GM12875 (cell line): Measurements from ENCODE around the gene TAF11L2.
"Not testable (repeated sequence)": the region's sequence is repeated elsewhere in the genome, so short reads cannot be mapped to it uniquely, and the experiment has no call there.

Source experiments
- H3K4me3 ChIP-seq: one replicate; pipeline ENCODE4 v1.5.1; 2011; ENCODE audit warnings: low read depth, low read length, control low read depth
- TF ChIP-seq, protein P1 (sequence below): IDR thresholded peaks from 2 replicates; pipeline ENCODE4 v1.5.1; 2011; ENCODE audit warnings: low read depth, mild to moderate bottlenecking, control low read depth, inconsistent platforms, low read length, moderate library complexity, borderline replicate concordance; ENCODE audit not compliant: insufficient read depth

Gene TAF11L2

DNA sequence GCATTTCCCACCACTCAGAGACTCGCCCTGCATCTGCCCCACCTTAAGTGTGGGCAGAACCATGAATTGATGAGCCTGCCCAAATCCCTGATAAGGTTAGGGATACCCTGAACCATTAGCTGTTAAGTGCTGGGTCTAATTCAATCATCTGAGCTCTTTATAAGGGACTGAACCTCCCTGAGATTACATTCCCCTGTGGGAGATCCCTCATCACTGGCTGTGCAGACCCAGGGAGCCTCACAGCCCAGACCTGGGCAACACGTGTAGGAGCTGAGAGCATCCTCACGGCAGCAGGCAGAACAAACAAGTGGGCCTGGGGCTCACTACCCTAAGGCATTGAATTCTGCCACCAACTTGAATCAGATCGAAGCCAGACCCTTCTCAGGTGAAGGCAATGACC is 585 bp upstream of the TAF11L2 start:
- H3K4me3 ChIP-seq, result no peak overlapping the region
- TF ChIP-seq, protein P1, sequence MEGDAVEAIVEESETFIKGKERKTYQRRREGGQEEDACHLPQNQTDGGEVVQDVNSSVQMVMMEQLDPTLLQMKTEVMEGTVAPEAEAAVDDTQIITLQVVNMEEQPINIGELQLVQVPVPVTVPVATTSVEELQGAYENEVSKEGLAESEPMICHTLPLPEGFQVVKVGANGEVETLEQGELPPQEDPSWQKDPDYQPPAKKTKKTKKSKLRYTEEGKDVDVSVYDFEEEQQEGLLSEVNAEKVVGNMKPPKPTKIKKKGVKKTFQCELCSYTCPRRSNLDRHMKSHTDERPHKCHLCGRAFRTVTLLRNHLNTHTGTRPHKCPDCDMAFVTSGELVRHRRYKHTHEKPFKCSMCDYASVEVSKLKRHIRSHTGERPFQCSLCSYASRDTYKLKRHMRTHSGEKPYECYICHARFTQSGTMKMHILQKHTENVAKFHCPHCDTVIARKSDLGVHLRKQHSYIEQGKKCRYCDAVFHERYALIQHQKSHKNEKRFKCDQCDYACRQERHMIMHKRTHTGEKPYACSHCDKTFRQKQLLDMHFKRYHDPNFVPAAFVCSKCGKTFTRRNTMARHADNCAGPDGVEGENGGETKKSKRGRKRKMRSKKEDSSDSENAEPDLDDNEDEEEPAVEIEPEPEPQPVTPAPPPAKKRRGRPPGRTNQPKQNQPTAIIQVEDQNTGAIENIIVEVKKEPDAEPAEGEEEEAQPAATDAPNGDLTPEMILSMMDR, result no peak

DNA sequence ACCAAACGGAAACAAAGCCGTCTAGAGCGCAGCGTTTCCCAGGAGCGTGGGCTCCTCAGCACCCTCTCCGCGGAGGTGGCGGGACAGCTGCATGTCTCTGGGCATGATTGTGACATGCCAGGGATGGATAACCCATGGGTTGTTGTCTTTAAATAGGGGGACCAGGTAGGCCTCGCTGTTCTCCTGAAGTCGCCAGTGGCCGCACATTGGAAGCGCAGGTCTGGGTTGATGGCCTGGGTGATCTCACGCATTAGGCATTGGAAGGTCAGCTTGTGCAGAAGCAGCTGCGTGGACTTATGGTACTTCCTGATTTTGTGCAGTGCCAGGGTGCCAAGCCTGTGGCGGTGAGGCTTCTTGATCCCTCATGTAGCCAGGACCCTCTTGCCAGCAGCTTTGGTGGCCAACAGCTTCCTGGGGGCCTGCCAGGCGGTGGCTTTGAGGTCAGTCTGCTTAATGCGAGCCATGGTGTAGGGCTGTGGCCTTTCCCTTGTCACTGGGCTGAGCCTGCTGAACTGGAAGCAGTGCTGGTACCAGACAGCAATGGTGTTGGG is 13.8 kb downstream of the TAF11L2 start:
- no peak overlapping the region for H3K4me3 ChIP-seq
- TF ChIP-seq, protein P1, result no peak

DNA sequence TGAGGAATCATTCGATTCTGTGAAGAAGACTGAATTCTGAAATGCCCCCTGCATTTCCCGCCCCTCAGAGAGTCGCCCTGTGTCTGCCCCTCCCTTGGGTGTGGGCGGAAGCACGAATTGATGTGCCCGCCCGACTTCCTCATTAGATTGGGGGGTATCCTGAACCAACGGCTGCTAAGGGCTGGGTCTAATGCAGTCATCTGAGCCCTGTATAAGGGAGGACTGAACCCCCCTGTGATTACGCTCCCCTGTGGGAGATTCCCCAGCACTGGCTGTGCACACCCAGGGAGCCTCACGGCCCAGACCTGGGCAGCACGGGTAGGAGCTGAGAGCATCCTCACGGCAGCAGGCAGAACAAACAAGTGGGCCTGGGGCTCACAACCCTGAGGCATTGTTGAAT is 19.5 kb downstream of the TAF11L2 start:
- H3K4me3 ChIP-seq, result not testable (repeated sequence)

DNA sequence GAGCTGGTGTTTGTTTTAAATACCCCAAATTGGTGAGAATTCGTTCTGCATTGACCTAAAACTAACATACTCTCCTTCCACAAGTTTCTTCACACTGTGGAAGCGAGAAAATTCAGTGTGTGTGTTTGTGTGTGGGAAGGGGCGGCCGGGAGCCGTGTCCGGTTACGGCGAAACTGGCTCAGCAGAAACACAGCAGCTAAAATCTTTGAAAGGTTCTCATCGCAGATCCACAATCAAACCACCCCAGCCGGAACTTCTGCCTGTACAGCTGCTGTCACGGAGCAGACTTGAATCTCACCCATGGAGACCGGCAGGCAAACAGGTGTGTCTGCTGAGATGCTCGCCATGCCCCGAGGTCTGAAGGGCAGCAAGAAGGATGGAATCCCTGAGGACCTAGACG is 20.0 kb downstream of the TAF11L2 start, which contains the start of gene TAF11L3:
Gene TAF11L3 (plus strand): TSS at position 301 of the 400 bp plus-strand sequence.
- not testable (repeated sequence) for H3K4me3 ChIP-seq

DNA sequence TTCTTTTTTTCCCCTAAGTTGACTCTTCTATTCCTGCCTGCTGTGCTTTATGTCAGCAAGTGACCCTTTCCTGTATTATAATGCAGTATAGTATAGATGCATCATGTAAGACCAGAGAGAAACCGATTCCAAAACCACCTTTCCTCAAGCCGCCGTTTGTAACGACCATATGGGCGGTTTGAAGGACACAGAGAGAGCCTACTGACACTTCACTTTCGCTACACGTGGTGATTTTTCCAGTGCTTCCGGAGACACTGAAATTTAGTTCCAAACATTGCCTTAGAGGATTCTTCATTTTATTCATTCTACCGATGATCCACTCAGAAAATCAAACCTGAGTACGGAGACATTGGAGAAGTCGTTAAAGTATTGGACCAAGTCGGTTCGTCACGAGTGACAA is 21.5 kb downstream of the TAF11L2 start:
- not testable (repeated sequence) for H3K4me3 ChIP-seq

DNA sequence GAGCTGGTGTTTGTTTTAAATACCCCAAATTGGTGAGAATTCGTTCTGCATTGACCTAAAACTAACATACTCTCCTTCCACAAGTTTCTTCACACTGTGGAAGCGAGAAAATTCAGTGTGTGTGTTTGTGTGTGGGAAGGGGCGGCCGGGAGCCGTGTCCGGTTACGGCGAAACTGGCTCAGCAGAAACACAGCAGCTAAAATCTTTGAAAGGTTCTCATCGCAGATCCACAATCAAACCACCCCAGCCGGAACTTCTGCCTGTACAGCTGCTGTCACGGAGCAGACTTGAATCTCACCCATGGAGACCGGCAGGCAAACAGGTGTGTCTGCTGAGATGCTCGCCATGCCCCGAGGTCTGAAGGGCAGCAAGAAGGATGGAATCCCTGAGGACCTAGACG is 23.5 kb downstream of the TAF11L2 start, which contains the start of gene TAF11L4:
Gene TAF11L4 (plus strand): TSS at position 301 of the 400 bp plus-strand sequence.
- H3K4me3 ChIP-seq, result not testable (repeated sequence)

DNA sequence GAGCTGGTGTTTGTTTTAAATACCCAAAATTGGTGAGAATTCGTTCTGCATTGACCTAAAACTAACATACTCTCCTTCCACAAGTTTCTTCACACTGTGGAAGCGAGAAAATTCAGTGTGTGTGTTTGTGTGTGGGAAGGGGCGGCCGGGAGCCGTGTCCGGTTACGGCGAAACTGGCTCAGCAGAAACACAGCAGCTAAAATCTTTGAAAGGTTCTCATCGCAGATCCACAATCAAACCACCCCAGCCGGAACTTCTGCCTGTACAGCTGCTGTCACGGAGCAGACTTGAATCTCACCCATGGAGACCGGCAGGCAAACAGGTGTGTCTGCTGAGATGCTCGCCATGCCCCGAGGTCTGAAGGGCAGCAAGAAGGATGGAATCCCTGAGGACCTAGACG is 26.9 kb downstream of the TAF11L2 start, which contains the start of gene TAF11L5:
Gene TAF11L5 (plus strand): TSS at position 301 of the 400 bp plus-strand sequence.
- H3K4me3 ChIP-seq, result not testable (repeated sequence)

DNA sequence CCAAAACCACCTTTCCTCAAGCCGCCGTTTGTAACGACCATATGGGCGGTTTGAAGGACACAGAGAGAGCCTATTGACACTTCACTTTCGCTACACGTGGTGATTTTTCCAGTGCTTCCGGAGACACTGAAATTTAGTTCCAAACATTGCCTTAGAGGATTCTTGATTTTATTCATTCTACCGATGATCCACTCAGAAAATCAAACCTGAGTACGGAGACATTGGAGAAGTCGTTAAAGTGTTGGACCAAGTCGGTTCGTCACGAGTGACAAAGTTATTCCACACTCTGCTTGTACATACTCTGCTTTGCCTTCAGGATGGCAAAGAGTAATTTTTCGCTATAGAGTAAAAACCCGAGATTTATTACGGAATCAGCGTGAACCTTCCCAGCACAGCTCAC is 28.5 kb downstream of the TAF11L2 start:
- not testable (repeated sequence) for H3K4me3 ChIP-seq

DNA sequence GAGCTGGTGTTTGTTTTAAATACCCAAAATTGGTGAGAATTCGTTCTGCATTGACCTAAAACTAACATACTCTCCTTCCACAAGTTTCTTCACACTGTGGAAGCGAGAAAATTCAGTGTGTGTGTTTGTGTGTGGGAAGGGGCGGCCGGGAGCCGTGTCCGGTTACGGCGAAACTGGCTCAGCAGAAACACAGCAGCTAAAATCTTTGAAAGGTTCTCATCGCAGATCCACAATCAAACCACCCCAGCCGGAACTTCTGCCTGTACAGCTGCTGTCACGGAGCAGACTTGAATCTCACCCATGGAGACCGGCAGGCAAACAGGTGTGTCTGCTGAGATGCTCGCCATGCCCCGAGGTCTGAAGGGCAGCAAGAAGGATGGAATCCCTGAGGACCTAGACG is 30.3 kb downstream of the TAF11L2 start, which contains the start of gene TAF11L6:
Gene TAF11L6 (plus strand): TSS at position 301 of the 400 bp plus-strand sequence.
- H3K4me3 ChIP-seq, result not testable (repeated sequence)
